HG02840 (cell line): ENCODE measurements around the gene LGALS7B.
"Not testable (repeated sequence)": the region's sequence is repeated elsewhere in the genome, so short reads cannot be mapped to it uniquely, and the experiment has no call there.

ENCODE experiments used
- ATAC-seq: cut with Tn5 transposase; IDR thresholded peaks from one replicate; pipeline ENCODE4 v1.9.1; 2021; ENCODE audit warnings: mild to moderate bottlenecking, moderate library complexity, moderate number of reproducible peaks; ENCODE audit not compliant: unreplicated experiment, low FRiP score

Gene LGALS7B

GRCh38 chr19:38788478-38789243 is at the start of gene LGALS7B:
Gene LGALS7B (plus strand): TSS chr19:38789200. CDS start chr19:38789227, 27 bp downstream.
- ATAC-seq, result no peak

DNA sequence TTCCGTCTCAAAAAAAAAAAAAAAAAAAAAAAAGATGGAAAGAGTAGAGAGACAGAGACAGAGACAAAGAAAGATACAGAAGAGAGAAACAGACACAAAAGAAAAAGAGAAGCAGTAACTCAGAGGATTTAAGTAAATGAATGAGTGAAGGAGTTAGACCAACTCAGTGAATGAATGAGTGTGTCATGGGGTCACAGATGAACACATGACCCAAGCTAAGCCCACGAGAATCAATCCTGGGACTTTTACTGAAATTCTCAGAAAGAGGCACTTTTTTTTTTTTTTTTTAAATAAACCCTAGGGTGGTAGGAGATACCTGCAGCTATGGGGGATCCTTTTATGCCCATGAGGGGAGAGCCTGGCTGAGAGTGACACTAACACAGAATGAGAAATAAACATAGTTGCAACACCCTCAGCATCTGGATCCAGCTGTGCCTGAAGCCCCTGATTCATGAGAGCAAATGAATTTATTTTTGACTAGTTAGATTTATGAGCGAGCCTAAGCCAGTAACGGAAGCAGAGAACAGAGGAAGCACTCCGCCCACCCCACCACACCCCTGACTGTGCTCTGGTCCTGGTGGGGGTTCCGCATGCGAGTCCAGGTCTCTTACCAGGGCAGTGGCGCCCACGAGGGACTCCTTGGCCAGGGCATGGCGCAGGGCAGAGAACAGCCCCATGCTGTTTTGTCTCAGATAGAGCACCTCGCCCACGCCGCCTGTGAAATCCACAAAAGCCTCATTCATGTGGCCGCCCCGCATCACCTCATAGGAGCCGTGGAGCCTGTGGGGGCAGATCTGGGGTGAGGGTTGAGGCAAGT is 49.4 kb upstream of the LGALS7B start:
- ATAC-seq, result no peak

- ATAC-seq, result no peak
Measured at GRCh38 chr19:38740257-38740592, 48.8 kb upstream of the LGALS7B start.

DNA sequence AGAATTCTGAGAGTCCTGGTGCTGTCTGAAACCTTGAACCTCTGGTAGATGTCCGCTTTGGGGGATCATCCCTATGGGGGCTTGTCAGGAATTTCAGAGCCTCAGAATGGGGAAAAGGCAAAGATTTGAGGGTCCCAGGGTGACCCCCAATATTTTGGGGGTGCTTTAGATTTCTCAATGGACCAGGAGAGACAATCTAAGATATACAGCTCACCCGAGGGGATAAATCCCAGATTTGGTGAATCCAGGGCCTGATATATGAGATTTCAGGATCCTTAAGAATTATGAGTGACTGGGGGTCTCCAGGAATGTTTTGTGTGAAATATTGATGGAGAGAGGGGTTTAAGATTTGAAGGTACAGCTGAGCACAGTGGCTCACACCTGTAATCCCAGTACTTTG is 48.1 kb upstream of the LGALS7B start:
- ATAC-seq, result no peak

- ATAC-seq, result no peak
Measured at GRCh38 chr19:38741670-38742069, 47.3 kb upstream of the LGALS7B start.

DNA sequence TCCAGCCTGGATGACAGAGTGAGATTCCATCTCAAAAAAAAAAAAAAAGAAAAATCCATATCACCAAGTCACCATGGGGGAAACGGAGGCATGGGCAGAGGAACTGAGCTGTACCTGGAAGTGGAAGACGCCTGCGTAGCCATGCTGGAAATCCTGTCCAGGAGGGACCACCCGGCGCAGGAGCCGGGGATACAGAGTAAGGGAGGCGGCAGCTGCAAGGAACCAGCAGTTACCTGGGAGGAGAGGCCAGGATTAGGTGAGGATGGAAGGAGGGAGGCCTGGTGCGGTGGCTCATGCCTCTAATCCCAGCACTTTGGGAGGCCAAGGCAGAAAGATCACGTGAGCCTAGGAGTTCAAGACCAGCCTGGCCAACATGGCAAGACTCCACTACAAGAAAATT is 46.7 kb upstream of the LGALS7B start:
- ATAC-seq, result no peak

- no peak for ATAC-seq
Measured at GRCh38 chr19:38742906-38743305, 46.1 kb upstream of the LGALS7B start.

GRCh38 chr19:38743394-38744297 is 45.4 kb upstream of the LGALS7B start:
- ATAC-seq, result no peak

GRCh38 chr19:38744298-38744681 is 44.7 kb upstream of the LGALS7B start, which contains the start of gene CAPN12:
Gene CAPN12 (minus strand): TSS chr19:38744474. CDS start chr19:38744165, 309 bp downstream.
- no peak for ATAC-seq

- ATAC-seq, result no peak
Measured at GRCh38 chr19:38744874-38745273, 44.1 kb upstream of the LGALS7B start.

DNA sequence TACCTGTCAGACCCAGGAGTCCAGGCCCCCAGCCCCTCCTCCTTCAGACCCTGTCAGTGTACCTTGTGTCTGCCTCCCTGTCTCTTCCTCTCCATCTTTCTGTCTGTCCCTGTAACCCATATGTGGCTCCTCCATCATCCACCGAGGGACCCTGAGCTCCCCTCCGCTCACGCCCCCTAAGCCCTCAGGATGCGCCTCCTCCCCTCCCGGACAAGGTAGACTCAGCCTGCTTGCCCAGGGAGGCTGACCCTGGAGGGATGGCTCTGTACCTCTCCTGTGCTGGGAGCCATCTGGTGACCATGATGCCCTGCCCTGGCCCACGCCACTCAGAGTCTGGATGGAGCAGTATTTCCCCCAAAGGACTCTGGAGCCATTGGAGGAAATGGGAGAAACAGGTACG is 43.7 kb upstream of the LGALS7B start:
- no peak for ATAC-seq

- not testable (repeated sequence) for ATAC-seq
Measured at GRCh38 chr19:38753783-38754182, 35.2 kb upstream of the LGALS7B start.

DNA sequence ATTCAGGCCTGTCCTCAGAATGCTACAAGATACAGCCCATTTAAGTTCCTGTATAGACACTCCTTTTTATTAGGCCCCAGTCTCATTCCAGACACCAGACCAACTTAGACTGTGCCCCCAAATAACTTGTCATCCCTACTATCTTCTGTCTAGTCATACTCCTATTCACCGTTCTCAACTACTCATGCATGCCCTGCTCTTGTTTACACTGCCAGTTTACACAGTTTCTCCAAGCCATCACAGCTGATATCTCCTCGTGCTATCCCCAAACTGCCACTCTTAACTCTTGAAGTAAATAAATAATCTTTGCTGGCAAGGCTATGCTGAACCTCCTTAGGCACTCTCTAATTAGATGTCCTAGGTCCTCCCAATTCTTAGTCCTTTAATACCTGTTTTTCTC is 34.8 kb upstream of the LGALS7B start:
- not testable (repeated sequence) for ATAC-seq

- no peak for ATAC-seq
Measured at GRCh38 chr19:38759590-38760003, 29.4 kb upstream of the LGALS7B start.

DNA sequence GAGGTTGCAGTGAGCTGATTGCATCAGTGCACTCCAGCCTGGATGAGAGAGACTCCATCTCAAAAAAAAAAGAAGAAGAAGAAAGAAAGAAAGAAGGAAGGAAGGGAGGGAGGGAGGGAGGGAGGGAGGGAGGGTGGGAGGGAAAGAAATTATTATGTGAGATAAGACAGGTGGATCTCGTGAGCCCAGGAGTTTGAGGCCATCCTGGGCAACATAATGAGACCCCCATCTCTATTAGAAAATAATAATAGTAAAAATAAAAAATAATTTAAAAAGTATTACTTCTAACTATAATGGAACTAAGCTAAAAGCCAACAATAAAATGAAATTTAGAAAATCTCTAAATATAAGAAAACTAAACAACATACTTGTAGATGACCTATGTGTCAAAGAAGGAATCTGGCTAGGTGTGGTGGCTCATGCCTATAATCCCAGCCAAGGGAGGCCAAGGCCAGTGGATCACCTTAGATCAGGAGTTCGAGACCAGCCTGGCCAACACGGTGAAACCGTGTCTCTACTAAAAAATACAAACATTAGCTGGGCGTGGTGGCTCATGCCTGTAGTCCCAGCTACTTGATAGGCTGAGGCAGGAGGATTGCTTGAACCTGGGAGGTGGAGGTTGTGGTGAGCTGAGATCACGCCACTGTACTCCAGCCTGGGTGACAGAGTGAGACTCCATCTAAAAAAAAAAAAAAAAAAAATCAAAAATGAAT is 28.0 kb upstream of the LGALS7B start:
- not testable (repeated sequence) for ATAC-seq

- ATAC-seq, result not testable (repeated sequence)
Measured at GRCh38 chr19:38761884-38762389, 27.1 kb upstream of the LGALS7B start.

GRCh38 chr19:38763795-38764220 is 25.2 kb upstream of the LGALS7B start:
- ATAC-seq, result no peak

GRCh38 chr19:38765214-38765613 is 23.8 kb upstream of the LGALS7B start:
- no peak for ATAC-seq

- ATAC-seq, result no peak
Measured at GRCh38 chr19:38766276-38767047, 22.5 kb upstream of the LGALS7B start.
